Activated naive CD4-positive, alpha-beta T cell treated with anti-CD3 and anti-CD28 coated beads for 36 hours (primary cell): Measurements from ENCODE around the gene CNPY1. TPM values are rescaled to one million over a fixed set of nuclear protein-coding genes. Genes with fewer than 3 reads are reported as not detected.
"Not testable (repeated sequence)": the region's sequence is repeated elsewhere in the genome, so short reads cannot be mapped to it uniquely, and the experiment has no call there.

Source experiments
- CTCF ChIA-PET: fragments of 350-600 bp; sonication (Branson Sonifier 250); formaldehyde crosslinking; loops from one replicate; lab custom pipeline; 2021; ENCODE audit warnings: antibody characterized with exemption; lab: Charles Lee
- DNase-seq: peaks from one replicate; pipeline ENCODE4 v3.0.0-alpha.2; 2020
- H3K27ac Mint-ChIP-seq: one replicate; pipeline ENCODE4 v1.8.0; 2021; ENCODE audit warnings: mild to moderate bottlenecking, mixed read lengths
- H3K27me3 Mint-ChIP-seq: one replicate; pipeline ENCODE4 v1.8.0; 2021; ENCODE audit warnings: low read depth, mixed read lengths
- H3K36me3 Mint-ChIP-seq: one replicate; pipeline ENCODE4 v1.8.0; 2021; ENCODE audit warnings: low read depth, mixed read lengths
- H3K4me1 Mint-ChIP-seq: one replicate; pipeline ENCODE4 v1.8.0; 2021; ENCODE audit warnings: low read depth, mixed read lengths
- H3K4me3 Mint-ChIP-seq: one replicate; pipeline ENCODE4 v1.8.0; 2021; ENCODE audit warnings: mild to moderate bottlenecking, moderate library complexity, mixed read lengths
- H3K9me3 Mint-ChIP-seq: one replicate; pipeline ENCODE4 v1.8.0; 2021; ENCODE audit warnings: mixed read lengths
- intact Hi-C: fragments of 100-400 bp; cut with micrococcal nuclease; formaldehyde crosslinking; loops from one replicate; pipeline ENCODE4 v1.15.1; 2023
- total RNA-seq, 2 experiments: library from RNA; stranded (reverse); gene quantifications; one replicate each; pipeline ENCODE4 v1.2.3, GENCODE V29; 2021

Gene CNPY1
- total RNA-seq, 2 experiments from 2014 or later: not detected

DNA sequence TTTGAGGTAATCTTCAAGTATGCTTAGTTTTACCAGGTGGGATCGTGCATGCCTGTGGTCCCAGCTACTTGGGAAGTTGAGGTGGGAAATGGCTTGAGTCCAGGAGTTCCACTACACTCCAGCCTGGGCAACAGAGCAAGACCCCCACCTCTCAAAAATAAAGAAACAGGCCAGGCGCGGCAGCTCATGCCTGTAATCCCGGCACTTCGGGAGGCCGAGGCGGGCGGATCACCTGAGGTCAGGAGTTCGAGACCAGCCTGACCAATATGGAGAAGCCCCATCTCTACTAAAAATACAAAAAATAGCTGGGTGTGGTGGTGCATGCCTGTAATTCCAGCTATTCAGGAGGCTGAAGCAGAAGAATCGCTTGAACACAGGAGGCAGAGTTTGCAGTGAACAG lies 16.6 kb upstream of the CNPY1 start:
- H3K4me1 Mint-ChIP-seq, CTCF ChIA-PET, intact Hi-C loops: not testable (repeated sequence)

DNA sequence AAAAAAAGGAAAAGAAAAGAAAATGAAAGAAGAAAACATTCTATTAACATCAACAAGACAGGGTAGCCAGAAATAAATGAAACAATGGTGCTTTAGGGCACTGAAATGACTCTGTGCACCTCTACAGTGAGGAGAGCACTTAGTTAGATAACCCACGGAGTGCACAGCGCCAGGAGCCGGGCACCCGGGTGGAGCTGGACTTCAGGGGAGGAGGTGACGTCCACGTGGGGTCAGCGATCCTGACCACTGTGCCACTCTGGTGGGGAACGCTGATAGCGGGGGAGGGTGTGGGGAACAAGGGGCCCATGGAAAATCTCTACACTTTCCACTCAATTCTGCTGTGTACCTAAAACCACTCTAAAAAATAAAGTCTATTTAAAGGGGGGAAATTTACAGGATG lies 15.7 kb upstream of the CNPY1 start:
- no peak overlapping the region for H3K4me3 Mint-ChIP-seq
- no peak overlapping the region for H3K27ac Mint-ChIP-seq
- no peaks in the 10 kb centered on the region for H3K36me3 Mint-ChIP-seq
- CTCF ChIA-PET: no interaction called here
- H3K27me3 Mint-ChIP-seq: peaks cover 3% of the 10 kb centered on the region
- H3K9me3 Mint-ChIP-seq: no peaks in the 10 kb centered on the region
- no peaks in the 10 kb centered on the region for H3K4me1 Mint-ChIP-seq
- DNase-seq: no peak
- intact Hi-C loops: no loop called here

More for the DNA sequence above, 16.6 kb upstream of the CNPY1 start:
- H3K4me3 Mint-ChIP-seq, DNase-seq, H3K36me3 Mint-ChIP-seq, H3K9me3 Mint-ChIP-seq, H3K27me3 Mint-ChIP-seq, H3K27ac Mint-ChIP-seq: not testable (repeated sequence)

DNA sequence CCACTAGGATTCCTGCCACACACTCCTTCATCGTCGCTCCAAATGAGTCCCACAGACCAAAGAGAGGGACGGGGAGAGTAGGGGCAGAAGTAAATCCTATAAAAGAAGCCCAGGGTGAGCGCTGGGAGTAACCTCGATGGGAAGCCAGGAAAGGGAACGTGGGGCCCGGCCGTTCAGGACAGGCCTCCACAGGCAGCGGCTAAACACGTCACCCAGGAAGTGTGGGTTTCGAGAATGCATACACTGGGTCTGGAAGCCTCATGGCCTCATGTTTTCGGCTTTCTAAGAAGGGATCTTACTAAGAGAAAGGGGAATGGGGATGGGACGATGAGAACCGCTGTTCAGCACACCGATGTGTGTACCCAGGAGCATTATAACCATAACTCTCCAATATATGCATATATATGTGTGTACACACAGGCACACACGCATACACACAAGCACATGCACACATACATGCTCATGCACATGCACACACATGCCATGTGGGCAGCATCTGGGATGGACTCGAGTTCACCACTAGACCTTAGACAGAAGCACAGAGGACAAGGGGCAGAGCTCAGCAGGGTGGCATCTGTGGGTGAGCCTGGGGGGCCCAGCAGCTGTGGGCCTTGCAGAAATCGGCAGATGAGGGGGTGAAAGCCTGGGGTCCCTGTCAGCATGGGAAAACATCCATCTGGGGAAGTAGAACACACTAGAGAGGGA lies 14.8 kb upstream of the CNPY1 start:
- Mint-ChIP-seq H3K9me3 (no peaks in the 10 kb centered on the region), H3K27me3 (peaks cover 3% of the 10 kb centered on the region), H3K36me3 (no peaks in the 10 kb centered on the region), H3K4me1 (no peaks in the 10 kb centered on the region), H3K27ac (no peak overlapping the region), H3K4me3 (no peak overlapping the region)
- intact Hi-C loops: no loop called here
- DNase-seq: no peak
- CTCF ChIA-PET: no interaction called here

DNA sequence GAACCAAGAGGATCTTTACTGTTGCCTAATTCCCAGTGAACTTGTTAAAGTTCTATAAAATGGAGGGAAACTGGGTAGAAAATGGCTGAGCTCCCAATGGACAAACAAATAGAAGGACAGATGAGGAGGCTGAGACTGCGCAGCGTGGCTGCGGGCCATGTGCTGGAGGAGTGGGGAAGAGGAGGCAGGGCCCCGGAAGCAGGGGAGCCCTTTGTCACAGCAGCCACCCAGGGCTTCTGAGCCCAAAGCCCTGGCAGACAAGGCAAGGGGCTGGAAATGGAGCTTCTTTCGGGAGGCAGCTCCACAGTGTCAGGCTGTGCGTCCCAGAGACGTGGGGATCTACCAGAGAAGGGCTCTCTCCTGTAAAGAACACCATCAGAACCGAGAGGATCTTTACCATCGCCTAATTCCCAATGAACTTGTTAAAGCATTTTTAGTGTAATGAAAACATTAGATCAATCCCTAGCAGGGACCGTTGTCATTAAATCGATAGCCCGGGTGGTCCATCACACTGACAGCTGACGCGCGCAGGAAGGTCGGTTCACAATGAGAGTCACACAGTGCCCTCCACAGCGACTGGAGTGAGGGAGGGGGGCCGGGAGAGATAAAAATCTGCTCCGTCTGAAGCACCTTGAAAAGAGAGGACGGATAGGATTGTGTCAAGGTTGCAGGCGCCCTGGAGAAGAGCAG lies 14.0 kb upstream of the CNPY1 start:
- H3K27me3 Mint-ChIP-seq: peaks cover 3% of the 10 kb centered on the region
- H3K36me3 Mint-ChIP-seq: no peaks in the 10 kb centered on the region
- DNase-seq: no peak
- H3K9me3 Mint-ChIP-seq: no peaks in the 10 kb centered on the region
- H3K27ac Mint-ChIP-seq: no peak overlapping the region
- no peaks in the 10 kb centered on the region for H3K4me1 Mint-ChIP-seq
- intact Hi-C loops: no loop called here
- H3K4me3 Mint-ChIP-seq: no peak overlapping the region
- CTCF ChIA-PET: no interaction called here

DNA sequence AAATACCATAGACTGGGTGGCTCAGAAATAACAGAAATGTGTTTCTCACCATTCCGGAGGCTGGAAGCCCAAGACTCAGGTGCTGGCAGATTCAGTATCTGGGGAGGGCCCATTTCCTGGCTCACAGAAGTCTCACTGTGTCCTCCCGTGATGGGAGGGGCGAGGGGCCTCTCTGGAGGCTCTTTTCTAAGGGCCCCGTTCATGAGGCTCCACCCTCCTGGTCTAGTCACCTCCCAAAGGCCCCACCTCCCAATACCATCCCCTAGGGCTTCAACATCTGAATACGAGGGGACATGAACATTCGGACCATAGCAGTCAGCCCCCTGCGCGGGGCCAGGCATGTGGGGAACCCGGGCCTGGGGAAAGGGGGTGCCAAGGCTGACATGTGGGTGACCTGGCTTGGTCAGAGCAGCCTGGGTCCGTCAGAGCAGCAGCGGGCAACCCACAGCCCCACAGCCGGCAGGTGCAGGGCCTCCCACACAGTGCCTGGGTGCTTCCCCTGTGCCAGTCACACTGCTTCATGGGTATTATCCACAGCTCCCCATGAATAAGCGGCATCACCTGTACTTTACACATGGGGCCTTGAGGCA lies 13.3 kb upstream of the CNPY1 start:
- Mint-ChIP-seq H3K27me3 (peaks cover 3% of the 10 kb centered on the region), H3K36me3 (no peaks in the 10 kb centered on the region), H3K4me3 (no peak overlapping the region), H3K4me1 (no peaks in the 10 kb centered on the region), H3K9me3 (no peaks in the 10 kb centered on the region), H3K27ac (no peak overlapping the region)
- DNase-seq: no peak
- intact Hi-C loops: no loop called here
- CTCF ChIA-PET: no interaction called here

DNA sequence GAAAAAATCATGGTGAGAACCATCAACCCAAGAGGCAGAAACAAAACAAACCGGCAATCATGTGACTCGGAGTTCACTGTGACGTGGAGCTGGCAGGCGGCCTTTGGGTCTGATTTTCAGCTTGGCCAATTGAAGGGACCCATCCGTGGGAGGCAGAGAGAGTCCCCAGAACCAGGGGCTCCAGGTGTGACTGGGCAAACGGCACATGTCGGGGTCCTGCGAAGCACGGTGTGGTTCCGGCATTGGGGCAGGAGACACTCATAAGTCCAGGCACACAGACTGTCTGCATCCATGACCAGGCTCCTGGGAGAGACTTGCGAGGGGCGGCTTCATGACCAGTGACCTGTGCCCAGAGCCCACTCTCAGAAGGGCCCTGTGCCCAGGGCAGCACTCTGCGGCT lies 12.6 kb upstream of the CNPY1 start:
- CTCF ChIA-PET: no interaction called here
- Mint-ChIP-seq H3K27ac (no peak overlapping the region), H3K36me3 (no peaks in the 10 kb centered on the region), H3K4me1 (no peaks in the 10 kb centered on the region), H3K9me3 (no peaks in the 10 kb centered on the region), H3K27me3 (peaks cover 3% of the 10 kb centered on the region), H3K4me3 (no peak overlapping the region)
- DNase-seq: no peak
- intact Hi-C loops: no loop called here

DNA sequence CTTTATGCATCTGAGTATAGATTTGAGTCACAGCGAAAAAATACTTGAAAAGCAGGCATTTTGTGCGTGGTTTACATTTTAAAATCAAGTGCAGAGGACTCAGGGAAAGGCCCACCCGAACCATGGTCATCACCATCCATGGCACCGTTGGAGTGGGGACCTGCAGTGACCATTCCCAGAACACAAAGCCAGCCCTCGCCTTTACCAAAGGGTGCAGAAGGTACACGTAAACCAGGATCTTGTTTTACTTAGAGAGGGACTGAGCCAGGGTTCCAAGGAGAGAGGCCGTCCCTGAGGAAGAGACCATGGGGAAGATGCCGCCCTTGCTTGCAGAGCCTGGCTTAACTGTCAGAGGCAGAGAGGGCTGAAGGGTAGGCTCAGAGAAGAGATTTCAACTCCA lies 12.0 kb upstream of the CNPY1 start:
- Mint-ChIP-seq H3K36me3 (no peaks in the 10 kb centered on the region), H3K27ac (no peak overlapping the region), H3K4me1 (no peaks in the 10 kb centered on the region), H3K9me3 (no peaks in the 10 kb centered on the region), H3K27me3 (peaks cover 3% of the 10 kb centered on the region), H3K4me3 (no peak overlapping the region)
- CTCF ChIA-PET: no interaction called here
- DNase-seq: no peak
- intact Hi-C loops: no loop called here

DNA sequence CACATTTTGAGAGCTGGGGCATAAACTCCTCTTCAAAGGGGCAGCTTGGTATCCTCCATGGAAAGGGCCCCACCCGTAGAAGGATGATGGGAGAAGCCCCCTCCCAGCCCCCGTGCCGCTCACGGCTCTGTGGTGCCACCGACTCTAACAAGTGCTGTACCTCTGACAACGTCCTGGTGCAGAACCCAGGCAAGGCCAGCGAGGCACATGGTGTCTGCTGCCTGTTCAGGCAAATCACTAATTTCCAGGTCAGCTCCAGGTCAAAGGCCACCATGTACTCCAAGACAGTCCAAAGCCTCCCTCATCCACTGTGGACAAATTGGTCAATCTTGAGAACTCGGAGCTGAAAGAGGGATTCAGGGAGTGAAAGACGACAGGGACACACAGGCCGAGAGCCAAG lies 11.4 kb upstream of the CNPY1 start:
- CTCF ChIA-PET: interaction anchor here (0.5 kb wide), 1 partner anchor 736 kb away, joined by 3 read pairs; no protein-coding TSS in a partner anchor
- no peak overlapping the region for H3K27ac Mint-ChIP-seq
- no peak for DNase-seq
- no peaks in the 10 kb centered on the region for H3K9me3 Mint-ChIP-seq
- H3K4me3 Mint-ChIP-seq: no peak overlapping the region
- no peaks in the 10 kb centered on the region for H3K4me1 Mint-ChIP-seq
- H3K27me3 Mint-ChIP-seq: peaks cover 3% of the 10 kb centered on the region
- intact Hi-C loops: no loop called here
- no peaks in the 10 kb centered on the region for H3K36me3 Mint-ChIP-seq

DNA sequence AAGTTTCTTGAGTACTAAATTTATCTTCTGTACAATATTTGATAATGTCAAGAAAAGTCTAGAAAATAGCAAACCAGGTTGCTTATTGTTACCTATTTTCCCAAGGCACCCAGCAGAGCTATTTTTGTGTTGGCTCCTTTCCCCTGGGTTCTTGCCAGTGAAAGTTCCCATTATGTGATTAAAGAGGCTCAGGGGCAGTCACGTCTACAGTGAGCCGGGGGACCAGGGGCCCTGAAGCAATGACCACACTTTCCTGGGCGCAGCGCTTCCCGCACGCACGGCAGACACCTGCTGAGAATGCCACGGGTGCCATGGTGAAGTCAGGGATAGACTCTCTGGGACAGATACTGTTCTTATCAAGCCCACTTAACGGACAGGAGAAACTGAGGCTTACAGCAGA lies 10.4 kb upstream of the CNPY1 start:
- intact Hi-C loops: no loop called here
- no peaks in the 10 kb centered on the region for H3K9me3 Mint-ChIP-seq
- no peak overlapping the region for H3K4me3 Mint-ChIP-seq
- CTCF ChIA-PET: no interaction called here
- H3K4me1 Mint-ChIP-seq: no peaks in the 10 kb centered on the region
- DNase-seq: no peak
- no peak overlapping the region for H3K27ac Mint-ChIP-seq
- no peaks in the 10 kb centered on the region for H3K36me3 Mint-ChIP-seq
- peaks cover 3% of the 10 kb centered on the region for H3K27me3 Mint-ChIP-seq

DNA sequence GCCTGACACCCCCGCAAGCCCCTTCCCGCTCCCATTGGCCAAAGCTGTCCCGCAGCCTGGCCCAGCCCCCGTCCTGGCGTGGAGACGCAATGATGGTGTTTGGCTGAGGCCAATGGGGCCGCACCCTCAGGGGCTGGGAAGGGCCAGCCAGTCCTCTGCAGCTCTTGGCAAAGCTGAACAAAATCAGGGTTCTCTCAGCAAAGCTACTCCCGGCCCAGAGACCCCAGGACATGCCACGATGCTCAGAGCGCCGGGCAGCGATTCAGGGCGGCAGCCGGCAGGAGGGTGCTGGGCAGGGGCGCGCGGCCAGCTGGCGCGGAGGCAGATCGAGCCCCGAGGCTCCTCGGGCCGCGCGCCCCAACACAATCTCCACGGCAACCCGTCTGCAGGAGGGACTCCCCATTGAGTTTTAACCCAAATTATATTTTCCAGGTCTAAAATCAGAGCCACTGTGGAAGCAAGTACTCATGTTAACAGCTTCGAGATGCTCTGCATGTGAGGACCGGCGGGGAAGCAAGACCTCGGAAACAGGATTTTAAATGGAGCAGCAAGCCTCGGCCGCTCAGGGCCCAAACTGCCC lies 8.8 kb upstream of the CNPY1 start:
- H3K9me3 Mint-ChIP-seq: no peaks in the 10 kb centered on the region
- intact Hi-C loops: no loop called here
- no peak overlapping the region for H3K27ac Mint-ChIP-seq
- DNase-seq: no peak
- no peak overlapping the region for H3K4me3 Mint-ChIP-seq
- CTCF ChIA-PET: no interaction called here
- no peaks in the 10 kb centered on the region for H3K36me3 Mint-ChIP-seq
- no peaks in the 10 kb centered on the region for H3K27me3 Mint-ChIP-seq
- H3K4me1 Mint-ChIP-seq: no peaks in the 10 kb centered on the region

DNA sequence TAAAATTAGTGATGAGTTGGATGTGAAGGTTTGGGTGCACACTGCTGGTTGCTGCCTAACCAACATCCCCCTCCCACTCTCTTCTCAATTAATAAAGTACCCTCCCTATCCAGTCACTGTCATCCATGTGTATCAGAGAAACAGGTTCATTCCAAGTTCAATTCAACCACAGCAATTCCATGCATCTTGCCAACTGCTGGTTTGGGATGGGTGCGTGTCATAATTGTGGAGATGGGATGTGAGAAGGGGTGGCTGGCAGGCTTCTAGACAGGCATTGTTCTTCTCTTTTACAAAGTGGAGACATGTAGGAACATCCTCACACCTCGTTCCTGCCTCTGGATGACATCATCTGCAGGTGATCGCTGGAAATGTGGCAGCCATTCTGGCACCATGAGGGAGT lies 7.5 kb upstream of the CNPY1 start:
- Mint-ChIP-seq H3K36me3 (no peaks in the 10 kb centered on the region), H3K27me3 (no peaks in the 10 kb centered on the region), H3K27ac (no peak overlapping the region), H3K4me1 (no peaks in the 10 kb centered on the region), H3K4me3 (no peak overlapping the region), H3K9me3 (no peaks in the 10 kb centered on the region)
- intact Hi-C loops: no loop called here
- CTCF ChIA-PET: interaction anchor here (0.7 kb wide), 1 partner anchor 132 kb away, joined by 3 read pairs; no protein-coding TSS in a partner anchor
- DNase-seq: no peak

DNA sequence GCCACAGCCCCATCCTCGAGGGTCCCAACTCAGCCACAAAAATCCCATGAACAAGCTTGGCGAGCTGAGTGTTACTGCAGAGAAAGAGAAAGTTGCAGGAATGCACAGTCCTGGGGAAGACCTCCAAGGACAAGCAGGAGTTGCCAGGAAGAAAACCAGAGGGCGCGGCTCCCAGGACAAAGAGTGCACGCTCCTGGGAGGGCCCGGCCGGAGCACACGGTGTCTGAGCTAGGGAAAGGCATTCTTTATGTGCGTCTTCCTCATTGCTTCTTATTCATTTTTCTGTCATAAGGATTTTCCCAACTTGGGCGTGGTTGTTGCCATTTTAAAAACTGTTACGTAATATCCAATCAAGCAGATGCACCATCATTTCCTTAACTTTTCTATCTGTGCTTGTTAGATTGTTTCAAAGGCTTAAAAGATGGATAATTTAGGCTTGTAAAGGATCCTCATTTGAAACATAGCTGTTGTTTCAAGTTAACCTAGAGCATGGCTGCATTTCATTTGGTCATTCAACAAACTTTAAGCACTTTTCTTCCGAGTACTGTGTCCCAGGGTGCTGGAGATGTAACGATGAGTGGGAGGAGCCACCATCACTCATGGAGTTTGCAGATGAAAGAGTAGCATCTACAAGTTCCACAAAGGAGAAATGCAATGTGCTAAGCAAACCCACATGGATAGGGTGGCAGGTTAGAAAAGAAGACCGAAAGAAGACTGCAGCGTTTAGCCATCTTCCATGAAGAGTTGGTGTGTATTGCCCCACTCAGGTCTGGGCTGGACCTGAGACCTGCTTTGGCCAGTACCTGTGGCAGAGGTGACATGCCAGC lies 5.6 kb upstream of the CNPY1 start:
- Mint-ChIP-seq H3K4me3 (no peak overlapping the region), H3K4me1 (no peaks in the 10 kb centered on the region), H3K27ac (no peak overlapping the region), H3K9me3 (no peaks in the 10 kb centered on the region), H3K36me3 (no peaks in the 10 kb centered on the region), H3K27me3 (peaks cover 1% of the 10 kb centered on the region)
- no peak for DNase-seq
- intact Hi-C loops: no loop called here
- CTCF ChIA-PET: no interaction called here
